Fibroblast of lung (primary cell): ENCODE results near the gene C21orf91. TPM values are rescaled to one million over a fixed set of nuclear protein-coding genes. Genes with fewer than 3 reads are reported as not detected.

ENCODE experiments used
- DNase-seq, 2 donors: peaks; one replicate each; pipeline versions ENCODE4 v3.0.0 to v3.0.0-alpha.2; 2010; ENCODE audit warnings: low read depth in 2 of 2
- H2AFZ ChIP-seq: 2 replicates; pipeline ENCODE4 v1.5.1; 2012; ENCODE audit warnings: low read length, control low read depth, inconsistent platforms
- H3K27ac ChIP-seq: 2 replicates; pipeline ENCODE4 v1.5.1; 2011; ENCODE audit warnings: low read length, control low read depth; ENCODE audit not compliant: insufficient read depth
- H3K27me3 ChIP-seq: 2 replicates; pipeline ENCODE4 v1.5.1; 2011; ENCODE audit warnings: mild to moderate bottlenecking, low read length; ENCODE audit not compliant: control insufficient read depth, insufficient read depth
- H3K36me3 ChIP-seq: 2 replicates; pipeline ENCODE4 v1.5.1; 2011; ENCODE audit warnings: low read length; ENCODE audit not compliant: control insufficient read depth, insufficient read depth
- H3K4me1 ChIP-seq: 2 replicates; pipeline ENCODE4 v1.5.1; 2011; ENCODE audit warnings: low read length; ENCODE audit not compliant: control insufficient read depth, insufficient read depth; ENCODE audit errors: extremely low read depth
- H3K4me2 ChIP-seq: 2 replicates; pipeline ENCODE4 v1.5.1; 2011; ENCODE audit warnings: low read length, control low read depth; ENCODE audit not compliant: insufficient read depth; ENCODE audit errors: extremely low read depth
- H3K4me3 ChIP-seq, 4 experiments: fragments of 200-600 bp in 1 of 4; sonication (generic) in 1 of 4; replicated peaks in 1 of 4; 2 replicates each; pipeline ENCODE4 v1.5.1; 2011 to 2016; ENCODE audit warnings: low read length in 4 of 4, low read depth in 3 of 4, mild to moderate bottlenecking in 3 of 4, control low read depth in 2 of 4, inconsistent platforms in 1 of 4, mixed read lengths in 1 of 4; ENCODE audit not compliant: insufficient read depth in 1 of 4; ENCODE audit errors: control extremely low read depth in 1 of 4
- H3K79me2 ChIP-seq: 2 replicates; pipeline ENCODE4 v1.5.1; 2012; ENCODE audit warnings: mild to moderate bottlenecking, low read length, inconsistent platforms; ENCODE audit not compliant: control insufficient read depth, insufficient read depth
- H3K9ac ChIP-seq: 2 replicates; pipeline ENCODE4 v1.5.1; 2011; ENCODE audit warnings: mild to moderate bottlenecking, low read length, control low read depth; ENCODE audit not compliant: insufficient read depth
- H3K9me3 ChIP-seq: 2 replicates; pipeline ENCODE4 v1.5.1; 2012; ENCODE audit warnings: low read depth, low read length; ENCODE audit not compliant: control insufficient read depth, insufficient read depth
- H4K20me1 ChIP-seq: 2 replicates; pipeline ENCODE4 v1.5.1; 2011; ENCODE audit warnings: low read length; ENCODE audit not compliant: control insufficient read depth, insufficient read depth; ENCODE audit errors: extremely low read depth
- CTCF ChIP-seq, 2 donors: IDR thresholded peaks in 1 of 2; conservative IDR thresholded peaks in 1 of 2; 1 replicate in 1 of 2; 2 replicates in 1 of 2; pipeline ENCODE4 v1.5.1; 2011 to 2012; ENCODE audit warnings: low read length in 2 of 2, control low read depth in 1 of 2, inconsistent platforms in 1 of 2, low read depth in 1 of 2, mild to moderate bottlenecking in 1 of 2
- EZH2 ChIP-seq: IDR thresholded peaks from 2 replicates; pipeline ENCODE4 v1.5.1; 2012; ENCODE audit warnings: low read length, control low read depth, mild to moderate bottlenecking; ENCODE audit errors: missing control alignments
- polyA plus RNA-seq, 2 donors: library from polyadenylated mRNA; depleted of rRNA in 1 of 2; stranded (reverse) in 1 of 2; unstranded in 1 of 2; fragments of >200 nt; gene quantifications; 2 replicates each; pipeline ENCODE4 v1.2.1, GENCODE V29; 2011 to 2012; ENCODE audit warnings: missing spikeins in 1 of 2
- total RNA-seq: library from RNA; depleted of rRNA; stranded (reverse); fragments of >200 nt; gene quantifications from 2 replicates; pipeline ENCODE4 v1.2.1, GENCODE V29; 2014

Gene C21orf91
- total and polyA plus RNA-seq, 2 donors (not counting 1 experiment from before 2014, with no cell fraction given) = 11.0 to 13.9 TPM

DNA sequence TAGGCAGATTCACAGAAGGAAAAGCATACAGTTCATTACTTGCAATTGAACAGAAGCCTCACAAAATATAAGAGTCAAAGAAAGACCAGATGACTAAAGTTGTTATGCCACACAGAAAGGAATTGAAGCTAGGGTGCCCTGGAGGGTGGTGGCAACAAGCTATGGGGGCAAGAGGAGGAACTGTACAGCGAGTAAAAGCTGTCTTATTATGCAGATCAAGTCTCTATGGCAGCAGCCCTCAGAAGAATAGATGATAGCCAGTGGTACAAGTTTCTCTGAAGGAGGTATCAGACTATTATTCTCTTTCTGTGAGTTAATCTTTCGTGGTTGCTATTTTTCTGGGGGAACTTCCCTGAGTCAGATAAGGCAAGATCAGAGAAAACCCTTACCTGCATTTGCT is 72.2 kb downstream of the C21orf91 start:
- Histone ChIP-seq H3K4me1 (no peaks in the 10 kb centered on the region), H4K20me1 (no peaks in the 10 kb centered on the region), H3K9me3 (no peaks in the 10 kb centered on the region), H3K9ac (no peak overlapping the region), H3K79me2 (no peaks in the 10 kb centered on the region), H3K27me3 (no peaks in the 10 kb centered on the region), H3K4me3 (no peak overlapping the region), H2AFZ (no peak overlapping the region), H3K27ac (no peak overlapping the region), H3K36me3 (no peaks in the 10 kb centered on the region), H3K4me2 (no peak overlapping the region)
- TF ChIP-seq CTCF (conservative IDR thresholded peaks at IDR 0.05 in 1 of 2, IDR thresholded peaks at IDR 0.05 in 1 of 2; ENCODE audit: low read depth in 1 of 2, low read length in 2 of 2) (no peak), EZH2 (no peak)
- no peak for DNase-seq

GRCh38 chr21:17745086-17745485 is 74.1 kb downstream of the C21orf91 start:
- H3K79me2 ChIP-seq = no peaks in the 10 kb centered on the region
- H3K9ac ChIP-seq = no peak overlapping the region
- H3K4me2 ChIP-seq = no peak overlapping the region
- no peaks in the 10 kb centered on the region for H3K4me1 ChIP-seq
- H3K9me3 ChIP-seq = no peaks in the 10 kb centered on the region
- H4K20me1 ChIP-seq = no peaks in the 10 kb centered on the region
- H3K27ac ChIP-seq = no peak overlapping the region
- TF ChIP-seq CTCF (conservative IDR thresholded peaks at IDR 0.05 in 1 of 2, IDR thresholded peaks at IDR 0.05 in 1 of 2; ENCODE audit: low read depth in 1 of 2, low read length in 2 of 2) (no peak), EZH2 (no peak)
- no peak overlapping the region for H2AFZ ChIP-seq
- H3K27me3 ChIP-seq = no peaks in the 10 kb centered on the region
- H3K36me3 ChIP-seq = no peaks in the 10 kb centered on the region
- H3K4me3 ChIP-seq = no peak overlapping the region
- DNase-seq = no peak

GRCh38 chr21:17742940-17743592 is 76.1 kb downstream of the C21orf91 start:
- H3K4me1 ChIP-seq = no peaks in the 10 kb centered on the region
- H3K9ac ChIP-seq = no peak overlapping the region
- H3K4me3 ChIP-seq = no peak overlapping the region
- no peaks in the 10 kb centered on the region for H4K20me1 ChIP-seq
- no peak overlapping the region for H2AFZ ChIP-seq
- H3K4me2 ChIP-seq = no peak overlapping the region
- no peaks in the 10 kb centered on the region for H3K9me3 ChIP-seq
- H3K36me3 ChIP-seq = no peaks in the 10 kb centered on the region
- no peak for DNase-seq
- no peaks in the 10 kb centered on the region for H3K27me3 ChIP-seq
- no peaks in the 10 kb centered on the region for H3K79me2 ChIP-seq
- H3K27ac ChIP-seq = no peak overlapping the region
- TF ChIP-seq EZH2 = no peak
- no peak for TF ChIP-seq CTCF (conservative IDR thresholded peaks at IDR 0.05 in 1 of 2, IDR thresholded peaks at IDR 0.05 in 1 of 2; ENCODE audit: low read depth in 1 of 2, low read length in 2 of 2)
